ENCODE results near the gene INCA1.

The INCA1 gene

GRCh38 chr17:4969047-4969550 lies 28.2 kb downstream of the INCA1 start:
- H3K27ac ChIP-seq = peak overlapping the region; percentile 95
- no peak for TF ChIP-seq ZFX (IDR thresholded peaks at IDR 0.05)
- TF ChIP-seq CTCF (conservative IDR thresholded peaks at IDR 0.05) = no peak

GRCh38 chr17:4968486-4969046 lies 28.8 kb downstream of the INCA1 start:
- no peak for TF ChIP-seq ZFX (IDR thresholded peaks at IDR 0.05)
- no peak for TF ChIP-seq CTCF (conservative IDR thresholded peaks at IDR 0.05)
- peak overlapping the region; percentile 95 for H3K27ac ChIP-seq

GRCh38 chr17:4967539-4968485 lies 29.5 kb downstream of the INCA1 start, which contains the start of gene SPAG7:
SPAG7 (minus strand) TSS chr17:4967817; CDS start chr17:4967804, 13 bp downstream.
- no peak for TF ChIP-seq CTCF (conservative IDR thresholded peaks at IDR 0.05)
- TF ChIP-seq ZFX (IDR thresholded peaks at IDR 0.05) = peak; percentile 37; the same call in 1 of the 2 replicates
- H3K27ac ChIP-seq = peak within 1 kb of the TSS; percentile 95

- no peak for TF ChIP-seq CTCF (conservative IDR thresholded peaks at IDR 0.05)
- TF ChIP-seq ZFX (IDR thresholded peaks at IDR 0.05) = peak; percentile 44; the same call in 1 of the 2 replicates
- H3K27ac ChIP-seq = peak overlapping the region; percentile 95
Observed at GRCh38 chr17:4966844-4967538, 30.3 kb downstream of the INCA1 start.

- peak overlapping the region; percentile 95 for H3K27ac ChIP-seq
- TF ChIP-seq CTCF (conservative IDR thresholded peaks at IDR 0.05) (no peak), ZFX (IDR thresholded peaks at IDR 0.05) (no peak)
Observed at GRCh38 chr17:4965311-4965986, 31.9 kb downstream of the INCA1 start.

- no peak overlapping the region for H3K27ac ChIP-seq
- TF ChIP-seq ZFX (IDR thresholded peaks at IDR 0.05) (no peak), CTCF (conservative IDR thresholded peaks at IDR 0.05) (no peak)
Observed at GRCh38 chr17:4960279-4960922, 36.9 kb downstream of the INCA1 start.

Measured in C4-2B (cell line).